HL-60 (cell line): Measurements from ENCODE around the gene NDUFA8.

ENCODE experiments used
- POLR2AphosphoS5 ChIP-seq: IDR thresholded peaks from 2 replicates; pipeline ENCODE4 v1.6.1; 2012; ENCODE audit warnings: low read depth
- TF ChIP-seq, protein P1 (sequence below): IDR thresholded peaks from one replicate; pipeline ENCODE4 v1.5.1; 2011; ENCODE audit warnings: low read length, control low read depth, inconsistent platforms; ENCODE audit not compliant: insufficient read depth

- TF ChIP-seq POLR2AphosphoS5, result no peak
- TF ChIP-seq, protein P1, sequence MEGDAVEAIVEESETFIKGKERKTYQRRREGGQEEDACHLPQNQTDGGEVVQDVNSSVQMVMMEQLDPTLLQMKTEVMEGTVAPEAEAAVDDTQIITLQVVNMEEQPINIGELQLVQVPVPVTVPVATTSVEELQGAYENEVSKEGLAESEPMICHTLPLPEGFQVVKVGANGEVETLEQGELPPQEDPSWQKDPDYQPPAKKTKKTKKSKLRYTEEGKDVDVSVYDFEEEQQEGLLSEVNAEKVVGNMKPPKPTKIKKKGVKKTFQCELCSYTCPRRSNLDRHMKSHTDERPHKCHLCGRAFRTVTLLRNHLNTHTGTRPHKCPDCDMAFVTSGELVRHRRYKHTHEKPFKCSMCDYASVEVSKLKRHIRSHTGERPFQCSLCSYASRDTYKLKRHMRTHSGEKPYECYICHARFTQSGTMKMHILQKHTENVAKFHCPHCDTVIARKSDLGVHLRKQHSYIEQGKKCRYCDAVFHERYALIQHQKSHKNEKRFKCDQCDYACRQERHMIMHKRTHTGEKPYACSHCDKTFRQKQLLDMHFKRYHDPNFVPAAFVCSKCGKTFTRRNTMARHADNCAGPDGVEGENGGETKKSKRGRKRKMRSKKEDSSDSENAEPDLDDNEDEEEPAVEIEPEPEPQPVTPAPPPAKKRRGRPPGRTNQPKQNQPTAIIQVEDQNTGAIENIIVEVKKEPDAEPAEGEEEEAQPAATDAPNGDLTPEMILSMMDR, result no peak
Observed at GRCh38 chr9:122102156-122102555, 57.4 kb downstream of the NDUFA8 start.
